Heart right ventricle (tissue), 16 donors: ENCODE data around the gene ADAR. TPM values are rescaled to one million over a fixed set of nuclear protein-coding genes. Genes with fewer than 3 reads are reported as not detected.

Source experiments
- ATAC-seq, 8 donors: fragments of 200-7000 bp; cut with Tn5 transposase; one replicate each; pipeline ENCODE4 v1.9.1; 2020; ENCODE audit warnings: mild to moderate bottlenecking in 8 of 8, moderate library complexity in 8 of 8, moderate number of reproducible peaks in 1 of 8
- DNase-seq, 2 donors: peaks; one replicate each; pipeline ENCODE4 v3.0.0-alpha.2; 2020
- H3K27ac ChIP-seq, 10 donors: fragments of 200-600 bp; sonication (generic) in 2 of 10; one replicate each; pipeline versions ENCODE4 v1.5.0 to v1.8.0; 2020 to 2022; ENCODE audit warnings: mild to moderate bottlenecking in 3 of 10
- H3K27me3 ChIP-seq, 7 donors: fragments of 200-600 bp; one replicate each; pipeline ENCODE4 v1.8.0; 2021 to 2022; ENCODE audit warnings: mild to moderate bottlenecking in 2 of 7
- H3K36me3 ChIP-seq, 9 donors: fragments of 200-600 bp; sonication (generic) in 1 of 9; one replicate each; pipeline versions ENCODE4 v1.5.0 to v1.8.0; 2020 to 2022; ENCODE audit warnings: mild to moderate bottlenecking in 2 of 9
- H3K4me1 ChIP-seq, 9 donors: fragments of 200-600 bp; sonication (generic) in 1 of 9; one replicate each; pipeline versions ENCODE4 v1.5.0 to v1.8.0; 2020 to 2022; ENCODE audit warnings: mild to moderate bottlenecking in 4 of 9
- H3K4me3 ChIP-seq, 10 donors: fragments of 200-600 bp; sonication (generic) in 2 of 10; one replicate each; pipeline versions ENCODE4 v1.5.0 to v1.8.0; 2020 to 2022; ENCODE audit warnings: mild to moderate bottlenecking in 7 of 10, moderate library complexity in 2 of 10
- H3K9me3 ChIP-seq, 11 donors: fragments of 200-600 bp in 10 of 11; sonication (generic) in 2 of 11; one replicate each; pipeline versions ENCODE4 v1.5.0 to v1.8.0; 2013 to 2022; ENCODE audit warnings: mild to moderate bottlenecking in 2 of 11, control low read depth in 1 of 11, moderate library complexity in 1 of 11
- CTCF ChIP-seq, 9 donors: fragments of 200-600 bp; sonication (generic) in 2 of 9; IDR thresholded peaks; one replicate each; pipeline versions ENCODE4 v1.5.0 to v1.8.0; 2021 to 2022; ENCODE audit warnings: antibody characterized with exemption in 9 of 9, mild to moderate bottlenecking in 5 of 9, moderate library complexity in 1 of 9
- WGBS, 2 donors: extraction: QIAGEN DNeasy Blood & Tissue Kit; methylation state at CpG; one replicate each; pipeline ENCODE4 v1.1.7; 2013; ENCODE audit warnings: inconsistent platforms in 1 of 2; 5-methylcytosine and 5-hydroxymethylcytosine counted together
- intact Hi-C, 10 donors: fragments of 100-400 bp; cut with DNase I; formaldehyde crosslinking; loops; one replicate each; pipeline versions ENCODE4 v1.11.1 to v1.14.2; 2022
- polyA plus RNA-seq, 2 donors: library from polyadenylated mRNA; stranded (reverse); fragments of 200-250 nt; gene quantifications; one replicate each; pipeline ENCODE4 v1.2.3, GENCODE V29; 2013
- total RNA-seq, 10 donors: library from RNA; stranded (reverse); fragmentation: NEBNext Ultra II Directional in 3 of 10; extraction: Animal tissue kit (Norgen Biotek cat#: 25700) in 3 of 10; gene quantifications; one replicate each; pipeline versions ENCODE4 v1.2.1 to v1.2.4, GENCODE V29; 2021 to 2023
- donor health status: Arrhythmogenic right ventricular cardiomyopathy.
- donor health status: ischemic (EF 13 %, LVEDD 7.1; RV severe dilation, severe dysfunction).
- donor health status: healthy with polysubstance abuse.
- donor health status: DM: no; HTN: yes; CAD: no.
- donor health status: DM: no; HTN: no; CAD: no.
- donor health status: ischemic (EF 25% LVEDD 6.9; RV normal size, moderate dysfunction).
- donor health status: ischemic (EF 25% LVEDD 5.7; RV mildly dilated, moderate dysfunction).
- donor health status: healthy.
- donor health status: DM: yes; HTN: yes; CAD: no.
- donor health status: Ischemic cardiomyopathy.
- donor health status: ischemic (EF 35%, LVEDD 5.7; RV mildly dilated, moderate dysfunction).
- donor health status: nonischemic (EF 11% LVEDD 7.7; RV severe dilation, severe dysfunction).
- donor health status: DM: yes; HTN: yes; CAD: no.
- donor health status: PGD.
- donor health status: ischemic (EF 29% LVEDD 5.4; RV normal size, mild dysfunction).
- donor health status: nonischemic (EF 23%, LVEDD 6.1; RV moderate dilation, normal function).

Gene ADAR
- total and polyA plus RNA-seq, 12 donors: 15.4 to 103 (median 52.1) TPM

DNA sequence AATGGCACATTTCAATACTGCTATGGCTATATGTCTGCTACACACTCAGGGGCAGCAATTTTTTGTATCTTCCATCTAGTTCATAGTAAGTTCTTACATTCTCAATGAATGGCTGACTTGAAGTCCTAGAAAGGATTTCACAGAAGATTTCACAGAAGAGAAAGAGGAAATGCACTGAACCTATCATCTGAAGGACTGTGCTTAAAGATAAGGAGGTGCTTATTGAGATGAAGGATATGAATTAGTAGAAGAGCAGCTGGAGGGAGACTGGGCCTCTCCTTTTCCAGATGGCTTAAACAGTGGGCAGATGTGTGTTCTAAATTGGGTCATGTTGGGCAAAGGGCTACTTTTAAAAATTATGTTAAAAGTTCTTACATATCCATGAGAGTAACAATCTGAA is 14.6 kb downstream of the ADAR start:
- TF ChIP-seq CTCF (IDR thresholded peaks at IDR 0.05): no peak
- no peak for ATAC-seq
- no peak for DNase-seq
- no peak overlapping the region for H3K27ac ChIP-seq
- no peak overlapping the region for H3K4me3 ChIP-seq
- H3K36me3 ChIP-seq: peaks cover 0 to 100% (median 89%) of the 10 kb centered on the region in 9 donors
- no peaks in the 10 kb centered on the region for H3K27me3 ChIP-seq
- H3K9me3 ChIP-seq: no peaks in the 10 kb centered on the region
- intact Hi-C loops: no loop called here
- peaks cover 0 to 4% (median 0%) of the 10 kb centered on the region in 9 donors for H3K4me1 ChIP-seq

DNA sequence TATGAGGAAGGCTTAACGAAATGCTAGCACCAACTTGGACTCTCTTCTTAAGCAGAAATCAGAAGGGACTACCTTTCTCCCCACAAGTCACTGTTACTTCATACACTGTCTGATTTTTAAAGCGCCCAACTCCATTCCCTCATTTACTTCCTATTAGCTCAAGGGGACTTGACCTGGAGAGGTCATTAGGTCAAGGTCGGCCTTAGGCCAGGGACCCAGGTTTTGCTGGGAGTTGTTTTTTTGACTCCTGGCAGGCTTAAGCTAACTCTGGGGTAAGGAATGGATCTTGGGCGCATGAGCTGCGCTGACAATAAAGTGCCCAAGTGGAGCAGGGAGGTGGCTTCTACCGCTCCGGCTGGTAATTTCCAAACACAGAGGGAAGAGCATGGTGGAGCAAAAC is 16.8 kb downstream of the ADAR start:
- intact Hi-C loops: no loop called here
- no peaks in the 10 kb centered on the region for H3K4me1 ChIP-seq
- H3K27ac ChIP-seq: no peak overlapping the region
- TF ChIP-seq CTCF (IDR thresholded peaks at IDR 0.05): no peak
- no peaks in the 10 kb centered on the region for H3K9me3 ChIP-seq
- no peak overlapping the region for H3K4me3 ChIP-seq
- H3K36me3 ChIP-seq: peaks cover under 1 to 100% (median 96%) of the 10 kb centered on the region in 9 donors
- H3K27me3 ChIP-seq: no peaks in the 10 kb centered on the region
- DNase-seq (no peak), ATAC-seq (no peak)
- 96 to 98% methylated on average over 7 of the region's 7 CpGs for WGBS, 2 donors

- Histone ChIP-seq H3K36me3 (peaks cover 5 to 100% (median 96%) of the 10 kb centered on the region in 9 donors), H3K27ac (no peak overlapping the region), H3K9me3 (no peaks in the 10 kb centered on the region), H3K4me1 (no peaks in the 10 kb centered on the region), H3K4me3 (no peak overlapping the region), H3K27me3 (no peaks in the 10 kb centered on the region)
- no peak for TF ChIP-seq CTCF (IDR thresholded peaks at IDR 0.05)
- WGBS, 2 donors: 87 to 90% methylated on average over 5 of the region's 5 CpGs
- intact Hi-C loops: no loop called here
- ATAC-seq: no peak
- no peak for DNase-seq
Measured at GRCh38 chr1:154590756-154591155, 17.2 kb downstream of the ADAR start.

- WGBS, 2 donors: 75 to 77% methylated on average over 10 of the region's 10 CpGs
- no peak for ATAC-seq
- no peak overlapping the region for H3K27ac ChIP-seq
- H3K27me3 ChIP-seq: no peaks in the 10 kb centered on the region
- intact Hi-C loops: no loop called here
- no peaks in the 10 kb centered on the region for H3K4me1 ChIP-seq
- H3K4me3 ChIP-seq: no peak overlapping the region
- DNase-seq: no peak
- no peak for TF ChIP-seq CTCF (IDR thresholded peaks at IDR 0.05)
- H3K36me3 ChIP-seq: peaks cover 9 to 100% (median 96%) of the 10 kb centered on the region in 9 donors
- H3K9me3 ChIP-seq: no peaks in the 10 kb centered on the region
Measured at GRCh38 chr1:154589780-154590179, 18.2 kb downstream of the ADAR start.
